ENCODE results near the gene FMN2.

Gene FMN2

DNA sequence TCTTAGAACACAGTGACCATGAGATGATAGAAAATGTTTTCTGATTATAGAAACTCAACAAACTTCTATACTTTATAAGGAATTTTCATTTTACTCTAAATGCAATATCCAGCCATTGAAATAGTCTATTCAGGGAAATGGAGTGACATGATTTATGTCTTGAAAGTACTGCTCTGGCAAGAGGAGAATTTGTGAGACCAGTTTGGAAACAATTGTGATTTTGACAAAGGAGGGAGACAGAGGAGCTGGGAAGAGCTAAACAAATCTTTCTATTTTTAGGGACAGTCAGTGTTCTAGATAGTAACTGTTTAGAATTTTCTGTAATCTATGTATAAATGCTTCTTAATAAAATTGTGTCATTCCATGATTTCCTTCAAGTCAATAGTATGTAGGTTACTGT lies 252.3 kb downstream of the FMN2 start (continued):
- TF ChIP-seq ZBTB7A (tag by site-specific recombination; IDR thresholded peaks at IDR 0.05; ENCODE audit: low read depth) = no peak
- no peak for TF ChIP-seq ZNF623 (tag by site-specific recombination; IDR thresholded peaks at IDR 0.05)
- TF ChIP-seq SP7 (tag by site-specific recombination; IDR thresholded peaks at IDR 0.05) = no peak
- TF ChIP-seq, protein P1, sequence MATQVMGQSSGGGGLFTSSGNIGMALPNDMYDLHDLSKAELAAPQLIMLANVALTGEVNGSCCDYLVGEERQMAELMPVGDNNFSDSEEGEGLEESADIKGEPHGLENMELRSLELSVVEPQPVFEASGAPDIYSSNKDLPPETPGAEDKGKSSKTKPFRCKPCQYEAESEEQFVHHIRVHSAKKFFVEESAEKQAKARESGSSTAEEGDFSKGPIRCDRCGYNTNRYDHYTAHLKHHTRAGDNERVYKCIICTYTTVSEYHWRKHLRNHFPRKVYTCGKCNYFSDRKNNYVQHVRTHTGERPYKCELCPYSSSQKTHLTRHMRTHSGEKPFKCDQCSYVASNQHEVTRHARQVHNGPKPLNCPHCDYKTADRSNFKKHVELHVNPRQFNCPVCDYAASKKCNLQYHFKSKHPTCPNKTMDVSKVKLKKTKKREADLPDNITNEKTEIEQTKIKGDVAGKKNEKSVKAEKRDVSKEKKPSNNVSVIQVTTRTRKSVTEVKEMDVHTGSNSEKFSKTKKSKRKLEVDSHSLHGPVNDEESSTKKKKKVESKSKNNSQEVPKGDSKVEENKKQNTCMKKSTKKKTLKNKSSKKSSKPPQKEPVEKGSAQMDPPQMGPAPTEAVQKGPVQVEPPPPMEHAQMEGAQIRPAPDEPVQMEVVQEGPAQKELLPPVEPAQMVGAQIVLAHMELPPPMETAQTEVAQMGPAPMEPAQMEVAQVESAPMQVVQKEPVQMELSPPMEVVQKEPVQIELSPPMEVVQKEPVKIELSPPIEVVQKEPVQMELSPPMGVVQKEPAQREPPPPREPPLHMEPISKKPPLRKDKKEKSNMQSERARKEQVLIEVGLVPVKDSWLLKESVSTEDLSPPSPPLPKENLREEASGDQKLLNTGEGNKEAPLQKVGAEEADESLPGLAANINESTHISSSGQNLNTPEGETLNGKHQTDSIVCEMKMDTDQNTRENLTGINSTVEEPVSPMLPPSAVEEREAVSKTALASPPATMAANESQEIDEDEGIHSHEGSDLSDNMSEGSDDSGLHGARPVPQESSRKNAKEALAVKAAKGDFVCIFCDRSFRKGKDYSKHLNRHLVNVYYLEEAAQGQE (tag by site-specific recombination; IDR thresholded peaks at IDR 0.05) = no peak

DNA sequence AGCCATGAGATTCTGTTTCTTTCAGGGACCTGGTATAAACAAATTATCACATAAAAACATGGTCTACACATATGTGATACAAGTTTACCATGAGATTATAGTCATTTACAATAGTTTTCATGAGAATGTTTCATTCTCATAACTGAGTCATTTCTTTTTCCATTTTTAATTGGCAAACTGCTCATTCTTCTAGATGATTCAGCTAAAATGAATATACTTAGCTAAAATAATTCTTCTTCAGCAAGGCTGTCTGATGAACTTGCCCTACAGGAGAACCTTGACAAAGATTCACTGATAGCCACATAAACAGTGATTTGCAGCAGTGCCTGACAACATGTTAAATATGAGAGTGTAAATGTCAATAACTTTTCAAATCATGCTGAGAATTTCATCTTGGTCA lies 253.2 kb downstream of the FMN2 start:
- CTCF ChIA-PET = interaction anchor here (0.6 kb wide), 1 partner anchor 243 kb away, joined by 5 read pairs; no protein-coding TSS in a partner anchor
- H3K4me1 ChIP-seq (ENCODE audit: control insufficient read depth, insufficient read depth, low read length) = peaks cover 9% of the 10 kb centered on the region; the same call in 1 of the 2 replicates
- TF ChIP-seq ZNF10 (tag by site-specific recombination; IDR thresholded peaks at IDR 0.05) (no peak), ZNF302 (tag by site-specific recombination; IDR thresholded peaks at IDR 0.05; ENCODE audit: low read depth) (no peak), KLF16 (tag by site-specific recombination; IDR thresholded peaks at IDR 0.05) (no peak), KLF10 (tag by site-specific recombination; IDR thresholded peaks at IDR 0.05) (no peak), ZNF391 (tag by site-specific recombination; IDR thresholded peaks at IDR 0.05; ENCODE audit: borderline replicate concordance, low read depth) (no peak), ZNF157 (tag by site-specific recombination; IDR thresholded peaks at IDR 0.05) (no peak), OVOL3 (tag by site-specific recombination; IDR thresholded peaks at IDR 0.05) (no peak), ZNF155 (tag by site-specific recombination; IDR thresholded peaks at IDR 0.05) (no peak), KLF9 (tag by site-specific recombination; IDR thresholded peaks at IDR 0.05; ENCODE audit: low read depth) (no peak), GLI4 (tag by site-specific recombination; IDR thresholded peaks at IDR 0.05) (no peak), MZF1 (tag by site-specific recombination; IDR thresholded peaks at IDR 0.05; ENCODE audit: borderline replicate concordance) (no peak), ZNF266 (tag by site-specific recombination; IDR thresholded peaks at IDR 0.05; ENCODE audit: low read depth) (no peak), ZNF701 (tag by site-specific recombination; IDR thresholded peaks at IDR 0.05) (no peak)
- TF ChIP-seq, protein P2, sequence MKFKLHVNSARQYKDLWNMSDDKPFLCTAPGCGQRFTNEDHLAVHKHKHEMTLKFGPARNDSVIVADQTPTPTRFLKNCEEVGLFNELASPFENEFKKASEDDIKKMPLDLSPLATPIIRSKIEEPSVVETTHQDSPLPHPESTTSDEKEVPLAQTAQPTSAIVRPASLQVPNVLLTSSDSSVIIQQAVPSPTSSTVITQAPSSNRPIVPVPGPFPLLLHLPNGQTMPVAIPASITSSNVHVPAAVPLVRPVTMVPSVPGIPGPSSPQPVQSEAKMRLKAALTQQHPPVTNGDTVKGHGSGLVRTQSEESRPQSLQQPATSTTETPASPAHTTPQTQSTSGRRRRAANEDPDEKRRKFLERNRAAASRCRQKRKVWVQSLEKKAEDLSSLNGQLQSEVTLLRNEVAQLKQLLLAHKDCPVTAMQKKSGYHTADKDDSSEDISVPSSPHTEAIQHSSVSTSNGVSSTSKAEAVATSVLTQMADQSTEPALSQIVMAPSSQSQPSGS (tag by site-specific recombination; IDR thresholded peaks at IDR 0.05; ENCODE audit: low read depth) = no peak
- no peak overlapping the region for H3K27ac ChIP-seq (ENCODE audit: extremely low read depth, low read depth, low read length)
- POLR2A ChIA-PET = no interaction called here
- H3K4me3 ChIP-seq (ENCODE audit: low read depth, low read length) = no peak overlapping the region
- H3K36me3 ChIP-seq (ENCODE audit: control insufficient read depth in 2 of 2, insufficient read depth in 1 of 2, low read length in 2 of 2) = no peaks in the 10 kb centered on the region
- no peaks in the 10 kb centered on the region for H3K9me3 ChIP-seq (ENCODE audit: control insufficient read depth, insufficient read depth, low read depth, low read length)

DNA sequence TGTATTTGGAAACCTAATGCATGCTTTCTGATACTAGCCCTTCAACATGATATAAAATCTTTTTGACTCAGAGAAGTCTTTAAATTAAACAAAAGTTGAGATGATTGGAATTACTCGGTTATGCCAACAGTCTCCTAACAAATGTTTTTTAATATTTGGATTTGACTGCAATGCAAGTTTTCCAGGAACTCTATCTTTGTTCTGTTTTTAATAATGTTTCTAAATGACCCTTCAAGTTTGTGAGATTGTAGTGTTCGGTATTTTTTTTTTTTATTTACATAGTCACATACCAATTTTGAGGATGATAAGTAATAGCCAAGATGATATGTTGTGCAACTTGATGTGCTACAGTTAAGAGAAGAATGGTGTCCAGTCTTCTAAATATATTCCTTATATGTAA lies 258.0 kb downstream of the FMN2 start:
- Histone ChIP-seq H3K36me3 (ENCODE audit: control insufficient read depth in 2 of 2, insufficient read depth in 1 of 2, low read length in 2 of 2) (no peaks in the 10 kb centered on the region), H3K4me3 (ENCODE audit: low read depth, low read length) (no peak overlapping the region)
- POLR2A ChIA-PET = no interaction called here

More for the DNA sequence above, 258.0 kb downstream of the FMN2 start:
- CTCF ChIA-PET = interaction anchor here (1.0 kb wide), 1 partner anchor 374 kb away, joined by 3 read pairs; no protein-coding TSS in a partner anchor
- Histone ChIP-seq H3K9me3 (ENCODE audit: control insufficient read depth, insufficient read depth, low read depth, low read length) (no peaks in the 10 kb centered on the region), H3K27ac (ENCODE audit: extremely low read depth, low read depth, low read length) (no peak overlapping the region), H3K4me1 (ENCODE audit: control insufficient read depth, insufficient read depth, low read length) (no peaks in the 10 kb centered on the region)
- TF ChIP-seq ZNF776 (tag by site-specific recombination; IDR thresholded peaks at IDR 0.05; ENCODE audit: borderline replicate concordance) = no peak
- TF ChIP-seq, protein P3, sequence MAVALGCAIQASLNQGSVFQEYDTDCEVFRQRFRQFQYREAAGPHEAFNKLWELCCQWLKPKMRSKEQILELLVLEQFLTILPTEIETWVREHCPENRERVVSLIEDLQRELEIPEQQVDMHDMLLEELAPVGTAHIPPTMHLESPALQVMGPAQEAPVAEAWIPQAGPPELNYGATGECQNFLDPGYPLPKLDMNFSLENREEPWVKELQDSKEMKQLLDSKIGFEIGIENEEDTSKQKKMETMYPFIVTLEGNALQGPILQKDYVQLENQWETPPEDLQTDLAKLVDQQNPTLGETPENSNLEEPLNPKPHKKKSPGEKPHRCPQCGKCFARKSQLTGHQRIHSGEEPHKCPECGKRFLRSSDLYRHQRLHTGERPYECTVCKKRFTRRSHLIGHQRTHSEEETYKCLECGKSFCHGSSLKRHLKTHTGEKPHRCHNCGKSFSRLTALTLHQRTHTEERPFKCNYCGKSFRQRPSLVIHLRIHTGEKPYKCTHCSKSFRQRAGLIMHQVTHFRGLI (tag by site-specific recombination; IDR thresholded peaks at IDR 0.05) = no peak
- TF ChIP-seq, protein P4, sequence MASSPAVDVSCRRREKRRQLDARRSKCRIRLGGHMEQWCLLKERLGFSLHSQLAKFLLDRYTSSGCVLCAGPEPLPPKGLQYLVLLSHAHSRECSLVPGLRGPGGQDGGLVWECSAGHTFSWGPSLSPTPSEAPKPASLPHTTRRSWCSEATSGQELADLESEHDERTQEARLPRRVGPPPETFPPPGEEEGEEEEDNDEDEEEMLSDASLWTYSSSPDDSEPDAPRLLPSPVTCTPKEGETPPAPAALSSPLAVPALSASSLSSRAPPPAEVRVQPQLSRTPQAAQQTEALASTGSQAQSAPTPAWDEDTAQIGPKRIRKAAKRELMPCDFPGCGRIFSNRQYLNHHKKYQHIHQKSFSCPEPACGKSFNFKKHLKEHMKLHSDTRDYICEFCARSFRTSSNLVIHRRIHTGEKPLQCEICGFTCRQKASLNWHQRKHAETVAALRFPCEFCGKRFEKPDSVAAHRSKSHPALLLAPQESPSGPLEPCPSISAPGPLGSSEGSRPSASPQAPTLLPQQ (tag by site-specific recombination; IDR thresholded peaks at IDR 0.05) = no peak
- TF ChIP-seq ZSCAN30 (tag by site-specific recombination; IDR thresholded peaks at IDR 0.05) = no peak
